SH-SY5Y (cell line): ENCODE results near the gene SLC2A11.

Source experiments
- GATA2 ChIP-seq: IDR thresholded peaks from 2 replicates; pipeline ENCODE4 v1.6.1; 2011; ENCODE audit warnings: mild to moderate bottlenecking, low read depth, low read length
- GATA3 ChIP-seq: IDR thresholded peaks from 2 replicates; pipeline ENCODE4 v1.6.1; 2011; ENCODE audit warnings: low read depth, mild to moderate bottlenecking, low read length, moderate library complexity

SLC2A11 gene

GRCh38 chr22:23888615-23889401 lies 31.1 kb downstream of the SLC2A11 start:
- TF ChIP-seq GATA2 (no peak), GATA3 (no peak)

- TF ChIP-seq GATA3, result no peak
- TF ChIP-seq GATA2, result no peak
Observed at GRCh38 chr22:23889620-23890019, 31.9 kb downstream of the SLC2A11 start.

- TF ChIP-seq GATA2 (no peak), GATA3 (no peak)
Observed at GRCh38 chr22:23891726-23892125, 34.1 kb downstream of the SLC2A11 start.

- TF ChIP-seq GATA3 (no peak), GATA2 (no peak)
Observed at GRCh38 chr22:23892130-23892529, 34.5 kb downstream of the SLC2A11 start.

- TF ChIP-seq GATA3 (no peak), GATA2 (no peak)
Observed at GRCh38 chr22:23892706-23893105, 35.0 kb downstream of the SLC2A11 start.

DNA sequence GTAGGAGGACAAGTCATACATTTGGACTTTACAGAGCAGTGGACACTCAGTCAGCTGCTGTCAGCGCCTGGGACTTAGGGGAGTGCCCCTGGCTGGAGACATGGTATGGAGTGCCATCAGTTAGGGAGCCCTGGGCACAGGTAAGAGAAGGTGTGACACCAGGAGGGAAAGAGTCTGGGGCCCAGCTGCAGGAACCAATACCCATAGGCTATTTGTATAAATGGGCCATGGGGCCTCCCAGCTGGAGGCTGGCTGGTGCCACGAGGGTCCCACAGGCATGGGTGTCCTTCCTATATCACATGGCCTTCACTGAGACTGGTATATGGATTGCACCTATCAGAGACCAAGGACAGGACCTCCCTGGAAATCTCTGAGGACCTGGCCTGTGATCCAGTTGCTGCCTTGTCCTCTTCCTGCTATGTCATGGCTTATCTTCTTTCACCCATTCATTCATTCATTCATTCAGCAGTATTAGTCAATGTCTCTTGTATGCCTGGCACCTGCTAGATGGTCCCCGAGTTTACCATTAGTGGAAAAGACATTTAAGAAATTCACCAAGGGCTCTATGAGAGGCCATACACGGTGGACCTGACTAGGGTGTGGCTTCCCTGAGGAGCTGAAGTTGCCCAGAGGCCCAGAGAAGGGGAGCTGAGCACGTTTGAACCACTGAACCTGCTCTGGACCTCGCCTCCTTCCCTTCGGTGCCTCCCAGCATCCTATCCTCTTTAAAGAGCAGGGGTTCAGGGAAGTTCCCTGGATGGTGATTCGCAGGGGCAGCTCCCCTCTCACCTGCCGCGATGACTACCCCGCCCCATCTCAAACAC lies 35.7 kb downstream of the SLC2A11 start:
- TF ChIP-seq GATA3 (no peak), GATA2 (no peak)

- no peak for TF ChIP-seq GATA3
- TF ChIP-seq GATA2, result no peak
Observed at GRCh38 chr22:23893945-23894709, 36.5 kb downstream of the SLC2A11 start, which contains the start of gene MIF. Gene MIF (plus strand): TSS chr22:23894383. CDS start chr22:23894475, 92 bp downstream.

- TF ChIP-seq GATA3, result no peak
- TF ChIP-seq GATA2, result no peak
Observed at GRCh38 chr22:23894710-23895598, 37.3 kb downstream of the SLC2A11 start.

DNA sequence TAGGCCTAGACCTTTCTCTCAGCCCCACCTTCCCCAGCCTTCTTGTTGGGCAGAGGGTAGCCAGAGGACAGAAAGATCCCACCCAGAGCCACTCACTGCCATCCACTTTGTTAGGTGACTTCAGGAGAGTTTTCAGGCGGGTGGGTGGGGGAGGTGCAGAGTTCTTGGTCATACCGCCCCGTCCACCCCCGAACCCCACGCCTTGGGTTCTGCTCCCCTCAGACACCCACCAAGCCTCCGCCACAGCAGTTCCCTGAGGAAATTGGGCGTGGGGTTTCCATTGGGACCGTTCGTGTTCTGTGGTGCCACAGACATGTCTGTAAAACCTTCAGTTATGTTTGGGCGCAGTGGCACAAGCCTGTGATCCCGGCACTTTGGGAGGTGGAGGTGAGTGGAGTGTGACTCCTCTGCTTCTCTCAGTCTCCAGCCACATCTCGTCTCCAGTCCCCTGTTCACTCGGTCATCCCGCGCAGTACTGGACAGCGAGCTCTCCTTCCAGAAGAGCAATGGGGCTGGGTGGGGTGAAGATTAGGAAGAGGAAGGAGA lies 38.0 kb downstream of the SLC2A11 start:
- no peak for TF ChIP-seq GATA2
- TF ChIP-seq GATA3, result no peak

- TF ChIP-seq GATA2 (no peak), GATA3 (no peak)
Observed at GRCh38 chr22:23896166-23896522, 38.5 kb downstream of the SLC2A11 start.

- TF ChIP-seq GATA3, result no peak
- TF ChIP-seq GATA2, result no peak
Observed at GRCh38 chr22:23896523-23897186, 39.0 kb downstream of the SLC2A11 start.

GRCh38 chr22:23897320-23897719 lies 39.6 kb downstream of the SLC2A11 start:
- TF ChIP-seq GATA3, result no peak
- no peak for TF ChIP-seq GATA2
